Measurements from ENCODE around the gene SUSD1. TPM values are rescaled to one million over a fixed set of nuclear protein-coding genes. Genes with fewer than 3 reads are reported as not detected.

SUSD1 gene
- total RNA-seq, 1 donor from 2014 or later = 15.7 TPM

GRCh38 chr9:112034216-112034611 is 140.9 kb downstream of the SUSD1 start:
- DNase-seq (no peak), ATAC-seq (ENCODE audit: low read depth) (no peak)
- H3K4me3 Mint-ChIP-seq = peak overlapping the region; percentile 76
- peaks cover 4% of the 10 kb centered on the region for H3K36me3 Mint-ChIP-seq (ENCODE audit: low read depth)
- TF ChIP-seq, protein P1, sequence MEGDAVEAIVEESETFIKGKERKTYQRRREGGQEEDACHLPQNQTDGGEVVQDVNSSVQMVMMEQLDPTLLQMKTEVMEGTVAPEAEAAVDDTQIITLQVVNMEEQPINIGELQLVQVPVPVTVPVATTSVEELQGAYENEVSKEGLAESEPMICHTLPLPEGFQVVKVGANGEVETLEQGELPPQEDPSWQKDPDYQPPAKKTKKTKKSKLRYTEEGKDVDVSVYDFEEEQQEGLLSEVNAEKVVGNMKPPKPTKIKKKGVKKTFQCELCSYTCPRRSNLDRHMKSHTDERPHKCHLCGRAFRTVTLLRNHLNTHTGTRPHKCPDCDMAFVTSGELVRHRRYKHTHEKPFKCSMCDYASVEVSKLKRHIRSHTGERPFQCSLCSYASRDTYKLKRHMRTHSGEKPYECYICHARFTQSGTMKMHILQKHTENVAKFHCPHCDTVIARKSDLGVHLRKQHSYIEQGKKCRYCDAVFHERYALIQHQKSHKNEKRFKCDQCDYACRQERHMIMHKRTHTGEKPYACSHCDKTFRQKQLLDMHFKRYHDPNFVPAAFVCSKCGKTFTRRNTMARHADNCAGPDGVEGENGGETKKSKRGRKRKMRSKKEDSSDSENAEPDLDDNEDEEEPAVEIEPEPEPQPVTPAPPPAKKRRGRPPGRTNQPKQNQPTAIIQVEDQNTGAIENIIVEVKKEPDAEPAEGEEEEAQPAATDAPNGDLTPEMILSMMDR (IDR thresholded peaks at IDR 0.05) = no peak
- H3K9me3 Mint-ChIP-seq = no peaks in the 10 kb centered on the region
- intact Hi-C loops (cut with micrococcal nuclease) = loop anchor here (5.0 kb wide), 1 partner anchor 298 kb away; the partner anchor contains the start of gene PTBP3
- CTCF ChIA-PET = interaction anchor here (1.3 to 2.8 kb wide), 5 partner anchors 22 to 57 kb away, joined by 4 to 20 read pairs (median 6); no protein-coding TSS in a partner anchor
- H3K4me1 Mint-ChIP-seq = peaks cover 96% of the 10 kb centered on the region
- H3K27me3 Mint-ChIP-seq = no peaks in the 10 kb centered on the region
- POLR2A ChIA-PET = interaction anchor here (0.5 to 11.5 kb wide), 16 partner anchors 10 to 345 kb away, joined by 3 to 308 read pairs (median 22); partner anchors contain the start of gene UGCG
- peak overlapping the region; percentile 91 for H3K27ac Mint-ChIP-seq

GRCh38 chr9:112033237-112034215 is 141.6 kb downstream of the SUSD1 start:
- TF ChIP-seq, protein P1 (IDR thresholded peaks at IDR 0.05) = no peak
- Mint-ChIP-seq H3K9me3 (no peaks in the 10 kb centered on the region), H3K4me3 (peak overlapping the region; percentile 76), H3K4me1 (peaks cover 97% of the 10 kb centered on the region), H3K27me3 (no peaks in the 10 kb centered on the region), H3K36me3 (ENCODE audit: low read depth) (peaks cover 4% of the 10 kb centered on the region), H3K27ac (peak overlapping the region; percentile 91)
- DNase-seq (no peak), ATAC-seq (ENCODE audit: low read depth) (no peak)
- CTCF ChIA-PET = interaction anchor here (1.1 to 2.3 kb wide), 5 partner anchors 19 to 57 kb away, joined by 4 to 20 read pairs (median 5); no protein-coding TSS in a partner anchor
- intact Hi-C loops (cut with micrococcal nuclease) = loop anchor here (1.0 to 5.0 kb wide), 2 partner anchors 50 to 299 kb away; partner anchors contain the start of gene PTBP3
- POLR2A ChIA-PET = interaction anchor here (0.6 to 11.5 kb wide), 17 partner anchors 10 to 346 kb away, joined by 3 to 308 read pairs (median 11); partner anchors contain the start of gene UGCG

- Mint-ChIP-seq H3K4me3 (peak overlapping the region; percentile 78), H3K27me3 (no peaks in the 10 kb centered on the region), H3K27ac (peak overlapping the region; percentile 91), H3K36me3 (ENCODE audit: low read depth) (peaks cover 7% of the 10 kb centered on the region), H3K9me3 (no peaks in the 10 kb centered on the region), H3K4me1 (peaks cover 97% of the 10 kb centered on the region)
- DNase-seq (no peak), ATAC-seq (ENCODE audit: low read depth) (no peak)
- CTCF ChIA-PET = interaction anchor here (1.1 to 2.3 kb wide), 3 partner anchors 18 to 48 kb away, joined by 5 to 20 read pairs (median 6); no protein-coding TSS in a partner anchor
- POLR2A ChIA-PET = interaction anchor here (0.6 to 11.5 kb wide), 14 partner anchors 13 to 153 kb away, joined by 3 to 308 read pairs (median 38); partner anchors contain the start of gene UGCG
- TF ChIP-seq, protein P1 (IDR thresholded peaks at IDR 0.05) = no peak
- intact Hi-C loops (cut with micrococcal nuclease) = loop anchor here (1.0 to 5.0 kb wide), 2 partner anchors 49 to 300 kb away; partner anchors contain the start of gene PTBP3
Observed at GRCh38 chr9:112032743-112033142, 142.4 kb downstream of the SUSD1 start.

DNA sequence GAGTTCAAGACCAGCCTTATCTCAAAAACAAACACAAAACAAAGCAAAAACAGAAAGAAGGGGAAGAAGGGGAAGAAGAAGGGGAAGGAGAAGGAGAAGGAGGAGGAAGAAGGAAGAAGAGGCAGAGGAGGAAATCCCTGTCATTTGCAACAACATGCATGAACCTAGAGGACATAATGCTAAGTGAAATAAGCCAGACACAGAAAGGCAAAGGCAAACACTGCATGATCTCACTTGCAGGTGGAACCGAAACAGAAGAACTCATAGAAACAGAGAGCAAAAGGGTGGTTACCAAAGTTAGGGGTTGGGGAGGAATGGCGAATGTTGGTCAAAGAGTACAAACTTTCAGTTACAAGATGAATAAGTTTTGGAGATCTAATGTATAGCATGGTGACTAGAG is 143.1 kb downstream of the SUSD1 start:
- H3K36me3 Mint-ChIP-seq (ENCODE audit: low read depth) = peaks cover 7% of the 10 kb centered on the region
- ChIA-PET POLR2A (interaction anchor here (0.6 to 11.5 kb wide), 15 partner anchors 15 to 190 kb away, joined by 3 to 308 read pairs (median 11); partner anchors contain the start of gene UGCG), CTCF (interaction anchor here (0.7 kb wide), 1 partner anchor 38 kb away, joined by 4 read pairs; no protein-coding TSS in a partner anchor)
- DNase-seq (no peak), ATAC-seq (ENCODE audit: low read depth) (peak; percentile 33)
- H3K4me1 Mint-ChIP-seq = peaks cover 95% of the 10 kb centered on the region
- peak overlapping the region; percentile 91 for H3K27ac Mint-ChIP-seq
- intact Hi-C loops (cut with micrococcal nuclease) = loop anchor here (5.0 kb wide), 1 partner anchor 300 kb away; the partner anchor contains the start of gene PTBP3
- H3K27me3 Mint-ChIP-seq = no peaks in the 10 kb centered on the region
- no peaks in the 10 kb centered on the region for H3K9me3 Mint-ChIP-seq
- peak overlapping the region; percentile 78 for H3K4me3 Mint-ChIP-seq
- TF ChIP-seq, protein P1 (IDR thresholded peaks at IDR 0.05) = no peak

Measured in activated B cell treated with CpG ODN at 0.5 μM for 24 hours (primary cell).